NCI-H69 (cell line): ENCODE data around the gene ADGRG2.

Experiments used
- DNase-seq: peaks from one replicate; lab custom pipeline; 2025; lab: John Stamatoyannopoulos, UW

ADGRG2 gene

GRCh38 chrX:19121898-19122640, at the start of gene ADGRG2:
Gene ADGRG2 (minus strand): TSS chrX:19122468. CDS start chrX:19068834, 53,634 bp downstream.
- peak; percentile 53 for DNase-seq

- no peak for DNase-seq
Measured at GRCh38 chrX:19168609-19169008, 46.3 kb upstream of the ADGRG2 start.

- no peak for DNase-seq
Measured at GRCh38 chrX:19162851-19163250, 40.6 kb upstream of the ADGRG2 start.

GRCh38 chrX:19156186-19156585, 33.9 kb upstream of the ADGRG2 start:
- peak; percentile 0 for DNase-seq

GRCh38 chrX:19152762-19153161, 30.5 kb upstream of the ADGRG2 start:
- no peak for DNase-seq

GRCh38 chrX:19137067-19137466, 14.8 kb upstream of the ADGRG2 start:
- DNase-seq, result no peak

GRCh38 chrX:19133784-19134183, 11.5 kb upstream of the ADGRG2 start:
- no peak for DNase-seq

GRCh38 chrX:19133231-19133630, 11.0 kb upstream of the ADGRG2 start:
- DNase-seq, result no peak

- no peak for DNase-seq
Measured at GRCh38 chrX:19130628-19131027, 8.4 kb upstream of the ADGRG2 start.

- DNase-seq, result no peak
Measured at GRCh38 chrX:19129694-19130093, 7.4 kb upstream of the ADGRG2 start.

GRCh38 chrX:19127649-19128168, 5.4 kb upstream of the ADGRG2 start:
- DNase-seq, result no peak

GRCh38 chrX:19122641-19123009, 357 bp upstream of the ADGRG2 start:
- DNase-seq, result no peak

- DNase-seq, result peak; percentile 13
Measured at GRCh38 chrX:19121466-19121865, 802 bp downstream of the ADGRG2 start.

- DNase-seq, result no peak
Measured at GRCh38 chrX:19110642-19111041, 11.6 kb downstream of the ADGRG2 start.

- DNase-seq, result no peak
Measured at GRCh38 chrX:19107035-19107434, 15.2 kb downstream of the ADGRG2 start.

- DNase-seq, result no peak
Measured at GRCh38 chrX:19100586-19100985, 21.7 kb downstream of the ADGRG2 start.

- no peak for DNase-seq
Measured at GRCh38 chrX:19097553-19098283, 24.6 kb downstream of the ADGRG2 start.

GRCh38 chrX:19096586-19096985, 25.7 kb downstream of the ADGRG2 start:
- DNase-seq, result no peak

GRCh38 chrX:19094654-19095053, 27.6 kb downstream of the ADGRG2 start:
- no peak for DNase-seq

GRCh38 chrX:19091596-19091995, 30.7 kb downstream of the ADGRG2 start:
- no peak for DNase-seq

- DNase-seq, result no peak
Measured at GRCh38 chrX:19089555-19090040, 32.7 kb downstream of the ADGRG2 start.

- no peak for DNase-seq
Measured at GRCh38 chrX:19086102-19086772, 36.0 kb downstream of the ADGRG2 start.

- no peak for DNase-seq
Measured at GRCh38 chrX:19085666-19086065, 36.6 kb downstream of the ADGRG2 start.
